GM18867 (cell line): ENCODE results near the gene GATA5.

Source experiments
- ATAC-seq: cut with Tn5 transposase; IDR thresholded peaks from one replicate; pipeline ENCODE4 v1.9.1; 2021; ENCODE audit warnings: mild to moderate bottlenecking, moderate library complexity; ENCODE audit not compliant: unreplicated experiment

The GATA5 gene

GRCh38 chr20:62488470-62488869 lies 12.7 kb upstream of the GATA5 start:
- ATAC-seq: no peak

GRCh38 chr20:62487561-62488354 lies 12.0 kb upstream of the GATA5 start:
- ATAC-seq: no peak

GRCh38 chr20:62487118-62487517 lies 11.3 kb upstream of the GATA5 start:
- no peak for ATAC-seq

- no peak for ATAC-seq
Measured at GRCh38 chr20:62486484-62486883, 10.7 kb upstream of the GATA5 start.

GRCh38 chr20:62485701-62486089 lies 9.9 kb upstream of the GATA5 start:
- no peak for ATAC-seq

GRCh38 chr20:62485062-62485700 lies 9.4 kb upstream of the GATA5 start:
- no peak for ATAC-seq

- no peak for ATAC-seq
Measured at GRCh38 chr20:62484478-62484877, 8.7 kb upstream of the GATA5 start.

GRCh38 chr20:62483613-62484458 lies 8.0 kb upstream of the GATA5 start:
- no peak for ATAC-seq

GRCh38 chr20:62482974-62483373 lies 7.2 kb upstream of the GATA5 start:
- ATAC-seq: no peak

GRCh38 chr20:62482146-62482809 lies 6.5 kb upstream of the GATA5 start:
- ATAC-seq: no peak

GRCh38 chr20:62481425-62482145 lies 5.8 kb upstream of the GATA5 start:
- ATAC-seq: no peak

GRCh38 chr20:62480318-62480717 lies 4.5 kb upstream of the GATA5 start:
- ATAC-seq: no peak

- ATAC-seq: no peak
Measured at GRCh38 chr20:62479656-62480055, 3.9 kb upstream of the GATA5 start.

- ATAC-seq: no peak
Measured at GRCh38 chr20:62479156-62479555, 3.4 kb upstream of the GATA5 start.

GRCh38 chr20:62477669-62478455 lies 2.1 kb upstream of the GATA5 start:
- ATAC-seq: no peak

- ATAC-seq: no peak
Measured at GRCh38 chr20:62476056-62476838, 452 bp upstream of the GATA5 start.

GRCh38 chr20:62475027-62475771 lies 596 bp downstream of the GATA5 start:
- no peak for ATAC-seq

GRCh38 chr20:62474604-62475026 lies 1.2 kb downstream of the GATA5 start:
- no peak for ATAC-seq
